Measurements from ENCODE around the gene DCXR.

Gene DCXR

DNA sequence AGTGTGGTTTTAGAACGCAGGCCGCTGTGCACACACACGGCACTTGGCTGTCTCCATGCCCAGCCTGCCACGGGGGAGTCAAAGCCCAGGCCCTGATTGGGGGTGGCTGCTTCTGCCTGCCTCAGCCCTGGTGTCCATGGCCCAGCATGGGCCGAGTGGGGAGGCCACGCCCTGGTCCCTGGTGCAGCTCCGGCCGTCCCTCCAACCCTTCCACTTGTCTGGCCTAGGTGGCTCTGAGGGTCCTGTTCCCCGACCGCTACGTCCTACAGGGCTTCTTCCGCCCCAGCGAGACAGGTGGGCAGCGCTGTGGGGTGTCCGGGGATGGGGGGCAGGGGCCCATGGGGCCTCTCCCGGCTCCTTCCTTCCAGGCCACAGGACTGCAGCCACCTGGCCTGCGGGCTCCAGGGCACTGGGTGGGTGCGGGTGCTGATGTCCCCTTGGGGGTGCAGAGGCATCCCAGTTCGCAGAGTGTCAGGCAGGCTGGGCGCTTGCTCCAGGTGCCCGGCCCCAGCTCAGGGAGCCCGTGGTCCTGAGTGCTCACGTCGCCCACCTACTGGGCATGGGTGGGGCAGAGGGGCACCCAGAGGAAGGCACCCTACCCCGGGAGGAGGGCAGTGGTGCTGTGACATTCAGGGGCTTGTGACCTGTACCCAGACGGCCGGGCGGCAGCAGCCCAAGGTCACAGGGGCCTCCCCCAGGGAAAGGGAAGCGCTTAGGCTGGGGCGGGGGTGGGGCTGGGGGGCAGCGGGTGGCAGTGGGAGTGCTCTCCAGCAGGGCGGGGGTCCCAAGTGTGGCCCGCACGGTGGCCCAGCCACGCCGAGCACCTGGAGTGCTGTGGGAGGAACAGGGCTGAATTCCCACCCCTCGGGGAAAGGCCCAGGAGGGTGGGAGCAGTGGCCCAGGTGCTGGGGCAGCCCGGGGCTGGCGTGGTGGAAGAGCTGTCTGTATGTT is 26.6 kb downstream of the DCXR start:
- no peak for DNase-seq (ENCODE audit: low read depth)

- no peak for DNase-seq (ENCODE audit: low read depth)
Measured at GRCh38 chr17:82009413-82009812, 28.1 kb downstream of the DCXR start.

GRCh38 chr17:82008941-82009405 is 28.5 kb downstream of the DCXR start:
- no peak for DNase-seq (ENCODE audit: low read depth)

- no peak for DNase-seq (ENCODE audit: low read depth)
Measured at GRCh38 chr17:82008258-82008940, 29.1 kb downstream of the DCXR start.

DNA sequence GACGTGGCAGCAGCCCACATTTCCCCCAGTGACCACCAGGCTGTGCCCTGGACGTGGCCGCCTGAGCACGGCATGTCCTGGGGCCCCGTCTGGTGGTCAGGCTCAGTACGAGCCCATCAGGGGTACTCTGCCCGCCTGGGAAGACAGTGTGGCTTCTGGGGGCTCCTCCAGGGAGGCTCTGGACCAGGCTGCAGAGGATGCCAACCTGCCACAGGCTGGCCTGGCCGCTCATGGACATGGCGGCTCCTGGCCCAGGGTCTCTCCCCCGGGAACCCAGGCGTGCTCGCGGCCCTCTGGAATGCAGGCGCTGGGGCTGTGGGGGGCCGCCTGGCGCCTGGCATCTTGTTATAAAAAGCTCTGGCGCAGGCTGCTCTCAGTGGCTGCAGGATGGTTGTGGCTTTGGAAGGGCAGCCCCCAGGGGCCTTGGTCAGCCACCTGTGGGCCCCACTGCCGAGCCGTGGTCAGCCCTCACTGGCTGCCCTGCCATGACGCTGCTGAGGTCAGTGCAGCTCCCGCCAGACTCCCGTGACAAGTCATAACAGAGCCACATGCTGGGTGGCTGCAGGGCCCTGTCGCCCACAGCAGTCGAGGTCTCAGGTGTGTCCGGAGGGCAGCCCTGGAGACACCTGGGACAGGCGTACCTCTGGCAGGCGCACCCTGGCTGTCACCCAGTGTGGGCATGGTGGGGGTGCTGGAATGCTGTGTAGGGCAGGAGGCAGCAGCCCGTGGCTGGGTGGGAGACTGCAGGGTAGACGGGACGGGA is 29.8 kb downstream of the DCXR start:
- DNase-seq (ENCODE audit: low read depth): no peak

GRCh38 chr17:82007228-82007494 is 30.3 kb downstream of the DCXR start:
- DNase-seq (ENCODE audit: low read depth): no peak

DNA sequence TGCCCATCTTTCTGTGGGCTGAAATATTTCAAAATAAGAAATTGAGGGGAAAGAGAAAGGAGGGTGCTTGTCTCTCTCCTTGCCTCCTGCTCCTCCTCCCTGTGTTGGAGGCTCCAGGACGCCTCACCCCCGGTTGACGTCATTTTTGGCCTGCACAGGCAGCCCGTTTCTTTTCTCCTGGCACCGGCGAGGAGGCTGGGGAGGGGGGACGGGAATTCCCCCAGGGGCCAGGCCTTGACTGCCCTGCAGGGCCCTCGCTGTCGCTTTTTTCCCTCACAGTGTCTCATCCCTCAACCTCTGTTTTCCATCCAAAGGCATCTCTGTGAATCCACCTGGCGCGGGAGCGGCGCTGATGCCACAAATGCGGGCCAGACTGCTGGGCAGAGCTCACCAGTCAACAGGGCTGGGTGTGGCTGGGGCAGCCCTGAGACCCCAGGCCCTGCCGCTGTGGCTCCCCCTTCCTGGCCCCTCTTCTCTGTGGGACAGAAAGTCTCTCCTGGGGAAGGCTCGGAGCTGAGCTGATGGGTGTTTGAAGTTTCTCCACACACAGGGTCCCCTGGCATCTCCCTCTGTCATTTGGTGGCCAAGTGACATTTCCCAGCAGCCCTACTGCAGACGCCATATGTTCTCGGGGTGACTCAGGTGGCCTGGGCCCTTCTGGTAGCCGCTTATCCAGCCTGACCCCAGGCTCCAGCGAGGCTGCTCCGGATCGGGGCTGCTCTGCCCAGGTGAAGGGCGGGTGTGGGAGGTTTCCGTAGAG is 30.8 kb downstream of the DCXR start:
- no peak for DNase-seq (ENCODE audit: low read depth)

DNA sequence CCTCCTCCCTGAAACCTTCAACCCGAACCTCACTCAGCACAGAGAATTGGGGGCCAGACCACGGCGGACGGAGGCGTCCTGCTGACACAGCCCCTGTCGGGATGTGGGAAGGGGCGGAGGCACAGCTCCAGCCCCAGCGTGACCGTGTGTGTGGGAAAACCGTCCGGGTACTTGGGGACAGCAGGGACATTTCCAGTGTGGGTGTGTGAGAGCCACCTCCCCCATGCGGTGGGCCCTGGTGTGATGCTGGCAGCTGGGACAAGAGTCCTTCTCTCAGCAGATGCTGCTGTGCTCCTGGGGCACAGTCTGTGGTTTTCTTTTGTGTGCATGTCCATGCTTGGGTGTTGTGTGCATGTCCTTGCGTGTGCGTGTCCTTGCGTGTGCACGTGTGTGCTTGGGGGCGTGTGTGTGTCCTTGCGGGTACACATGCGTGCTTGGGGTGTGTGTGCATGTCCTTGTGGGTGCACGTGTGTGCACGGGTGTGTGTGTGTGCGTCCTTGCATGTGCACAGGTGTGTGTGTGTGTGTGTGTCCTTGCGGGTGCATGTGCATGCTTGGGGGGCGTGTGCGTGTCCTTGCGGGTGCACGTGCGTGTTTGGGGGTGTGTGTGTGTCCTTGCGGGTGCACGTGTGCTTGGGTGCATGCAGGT is 31.7 kb downstream of the DCXR start:
- no peak for DNase-seq (ENCODE audit: low read depth)

DNA sequence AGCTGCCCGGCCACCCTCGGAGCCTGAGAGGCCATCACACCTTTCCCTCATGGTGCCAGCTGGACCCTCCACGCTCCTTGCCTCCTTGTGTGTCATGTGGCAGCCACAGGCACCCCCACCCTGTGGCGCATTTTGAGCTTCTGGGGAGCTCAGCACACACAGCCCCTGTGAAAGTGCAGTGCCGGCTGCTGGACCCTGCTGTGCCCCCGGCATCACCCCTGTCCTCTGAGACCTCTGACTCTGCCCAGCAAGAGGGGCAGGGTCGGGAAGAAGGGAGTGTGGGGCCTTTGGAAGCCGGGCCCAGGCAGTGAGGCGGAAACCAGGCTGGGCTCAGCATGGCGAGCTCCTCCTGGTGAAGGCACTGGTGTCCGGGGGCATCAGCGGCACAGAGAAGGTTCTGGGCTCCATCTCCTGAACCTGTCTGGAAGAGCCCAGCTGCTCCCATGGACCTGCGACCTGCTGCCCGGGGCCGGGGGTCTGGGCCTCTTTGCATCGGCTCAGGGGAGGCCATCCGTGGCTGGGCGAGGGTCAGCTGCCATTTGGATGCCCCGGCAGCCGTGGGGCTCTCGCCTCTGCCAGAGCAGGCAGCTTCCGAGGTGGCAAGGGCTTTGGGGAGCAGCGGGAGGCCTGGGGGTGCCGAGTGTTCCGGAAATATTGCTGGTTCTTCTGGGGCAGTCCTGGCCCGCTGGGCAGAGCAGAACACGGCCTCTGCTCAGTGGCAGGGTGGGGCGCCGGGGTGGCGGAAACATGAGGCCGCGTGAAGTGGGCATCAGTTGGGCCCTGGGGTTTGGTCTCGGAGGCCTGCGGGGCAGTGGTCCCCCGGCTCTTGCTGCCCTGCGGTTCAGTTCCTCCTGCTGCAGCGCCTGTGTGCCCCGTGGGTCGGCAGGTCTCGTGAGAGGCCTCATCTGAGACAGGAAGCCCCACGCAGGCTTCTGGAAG is 32.7 kb downstream of the DCXR start:
- no peak for DNase-seq (ENCODE audit: low read depth)

GRCh38 chr17:82003411-82004381 is 33.8 kb downstream of the DCXR start:
- DNase-seq (ENCODE audit: low read depth): peak; percentile 79

GRCh38 chr17:82001571-82002056 is 35.9 kb downstream of the DCXR start:
- DNase-seq (ENCODE audit: low read depth): no peak

- DNase-seq (ENCODE audit: low read depth): no peak
Measured at GRCh38 chr17:82000803-82001570, 36.5 kb downstream of the DCXR start.

- DNase-seq (ENCODE audit: low read depth): no peak
Measured at GRCh38 chr17:81999976-82000802, 37.3 kb downstream of the DCXR start.

GRCh38 chr17:81999587-81999975 is 37.9 kb downstream of the DCXR start:
- no peak for DNase-seq (ENCODE audit: low read depth)

- no peak for DNase-seq (ENCODE audit: low read depth)
Measured at GRCh38 chr17:81998691-81999438, 38.6 kb downstream of the DCXR start.

DNA sequence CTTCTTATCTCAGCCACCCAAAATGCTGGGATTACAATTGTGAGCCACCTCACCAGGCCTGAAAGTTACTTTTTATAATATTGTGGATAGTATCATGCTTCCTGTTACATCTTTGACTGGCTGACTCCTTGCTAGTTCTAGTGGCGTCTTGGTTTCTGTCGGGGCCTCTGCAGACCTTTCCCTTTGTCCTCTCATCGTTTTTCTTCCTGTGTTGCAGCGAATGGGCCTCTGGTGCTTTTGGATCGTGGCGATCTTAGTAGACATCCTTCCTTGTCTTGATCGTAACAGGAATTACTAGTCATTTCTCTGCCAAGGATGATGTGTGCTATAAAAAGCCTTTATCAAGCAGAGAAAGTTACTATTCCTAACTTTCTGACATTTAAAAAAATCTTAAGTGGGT is 39.3 kb downstream of the DCXR start:
- DNase-seq (ENCODE audit: low read depth): no peak
